Measurements from ENCODE around the gene ZNF662.

DNA sequence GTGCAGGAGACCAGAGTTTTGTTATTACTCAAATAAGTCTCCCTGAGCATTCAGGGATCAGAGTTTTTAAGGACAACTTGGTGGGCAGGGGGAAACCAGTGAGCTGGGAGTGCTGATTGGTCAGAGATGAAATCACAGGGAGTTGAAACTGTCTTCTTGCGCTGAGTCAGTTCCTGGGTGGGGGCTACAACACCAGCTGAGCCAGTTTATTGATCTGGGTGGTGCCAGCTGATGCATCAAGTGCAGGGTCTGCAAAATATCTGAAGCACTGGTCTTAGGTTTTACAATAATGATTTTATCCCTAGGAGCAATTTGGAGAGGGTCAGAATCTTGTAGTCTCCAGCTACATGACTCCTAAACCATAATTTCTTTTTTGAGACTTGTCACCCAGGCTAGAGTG is 13.8 kb upstream of the ZNF662 start:
- TF ChIP-seq EP300 (IDR thresholded peaks at IDR 0.05; ENCODE audit: low read depth) (no peak), POLR2A (IDR thresholded peaks at IDR 0.05) (no peak), POLR2AphosphoS5 (IDR thresholded peaks at IDR 0.05) (no peak)
- TF ChIP-seq, protein P1, sequence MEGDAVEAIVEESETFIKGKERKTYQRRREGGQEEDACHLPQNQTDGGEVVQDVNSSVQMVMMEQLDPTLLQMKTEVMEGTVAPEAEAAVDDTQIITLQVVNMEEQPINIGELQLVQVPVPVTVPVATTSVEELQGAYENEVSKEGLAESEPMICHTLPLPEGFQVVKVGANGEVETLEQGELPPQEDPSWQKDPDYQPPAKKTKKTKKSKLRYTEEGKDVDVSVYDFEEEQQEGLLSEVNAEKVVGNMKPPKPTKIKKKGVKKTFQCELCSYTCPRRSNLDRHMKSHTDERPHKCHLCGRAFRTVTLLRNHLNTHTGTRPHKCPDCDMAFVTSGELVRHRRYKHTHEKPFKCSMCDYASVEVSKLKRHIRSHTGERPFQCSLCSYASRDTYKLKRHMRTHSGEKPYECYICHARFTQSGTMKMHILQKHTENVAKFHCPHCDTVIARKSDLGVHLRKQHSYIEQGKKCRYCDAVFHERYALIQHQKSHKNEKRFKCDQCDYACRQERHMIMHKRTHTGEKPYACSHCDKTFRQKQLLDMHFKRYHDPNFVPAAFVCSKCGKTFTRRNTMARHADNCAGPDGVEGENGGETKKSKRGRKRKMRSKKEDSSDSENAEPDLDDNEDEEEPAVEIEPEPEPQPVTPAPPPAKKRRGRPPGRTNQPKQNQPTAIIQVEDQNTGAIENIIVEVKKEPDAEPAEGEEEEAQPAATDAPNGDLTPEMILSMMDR (IDR thresholded peaks at IDR 0.05): no peak

Measured in transverse colon (tissue), 4 donors.